RKO (cell line): ENCODE results near the gene DIRAS1.
"Not testable (repeated sequence)": the region's sequence is repeated elsewhere in the genome, so short reads cannot be mapped to it uniquely, and the experiment has no call there.

ENCODE experiments used
- DNase-seq: peaks from one replicate; pipeline ENCODE4 v3.0.0-alpha.2; 2016; ENCODE audit warnings: low spot score

DIRAS1 gene

GRCh38 chr19:2711172-2711874 is 9.8 kb downstream of the DIRAS1 start:
- peak; percentile 74 for DNase-seq

GRCh38 chr19:2706251-2706650 is 14.9 kb downstream of the DIRAS1 start:
- no peak for DNase-seq

GRCh38 chr19:2703691-2704216 is 17.4 kb downstream of the DIRAS1 start:
- DNase-seq, result no peak

- no peak for DNase-seq
These were observed 18.1 kb downstream of the DIRAS1 start for GRCh38 chr19:2703077-2703437.

GRCh38 chr19:2702170-2703076 is 18.7 kb downstream of the DIRAS1 start, which contains the start of gene GNG7:
TSS of gene GNG7 (minus strand) at chr19:2702694. CDS start at chr19:2520688, 182,006 bp downstream.
- DNase-seq, result peak; percentile 78

- no peak for DNase-seq
These were observed 19.6 kb downstream of the DIRAS1 start for GRCh38 chr19:2701361-2702169.

GRCh38 chr19:2700660-2701360 is 20.4 kb downstream of the DIRAS1 start:
- DNase-seq, result no peak

- no peak for DNase-seq
These were observed 21.6 kb downstream of the DIRAS1 start for GRCh38 chr19:2699413-2700140.

- no peak for DNase-seq
These were observed 27.0 kb downstream of the DIRAS1 start for GRCh38 chr19:2694196-2694595.

GRCh38 chr19:2693492-2694160 is 27.5 kb downstream of the DIRAS1 start:
- DNase-seq, result no peak

- no peak for DNase-seq
These were observed 29.2 kb downstream of the DIRAS1 start for GRCh38 chr19:2691951-2692350.

- no peak for DNase-seq
These were observed 30.3 kb downstream of the DIRAS1 start for GRCh38 chr19:2690856-2691255.

GRCh38 chr19:2686360-2686759 is 34.8 kb downstream of the DIRAS1 start:
- DNase-seq, result no peak

GRCh38 chr19:2685204-2685704 is 35.9 kb downstream of the DIRAS1 start:
- no peak for DNase-seq

GRCh38 chr19:2683430-2684003 is 37.7 kb downstream of the DIRAS1 start:
- DNase-seq, result no peak

- DNase-seq, result no peak
These were observed 40.4 kb downstream of the DIRAS1 start for GRCh38 chr19:2680808-2681207.

GRCh38 chr19:2679439-2679838 is 41.7 kb downstream of the DIRAS1 start:
- no peak for DNase-seq

- not testable (repeated sequence) for DNase-seq
These were observed 42.2 kb downstream of the DIRAS1 start for GRCh38 chr19:2678948-2679347.

- no peak for DNase-seq
These were observed 43.0 kb downstream of the DIRAS1 start for GRCh38 chr19:2678044-2678671.
